Stomach (tissue), 9 donors: ENCODE results near the gene AGBL4. TPM values are rescaled to one million over a fixed set of nuclear protein-coding genes. Genes with fewer than 3 reads are reported as not detected.

ENCODE experiments used
- DNase-seq, 2 donors: peaks; one replicate each; pipeline versions ENCODE4 v3.0.0 to v3.0.0-alpha.2; 2013 to 2019
- H3K27ac ChIP-seq, 5 donors: fragments of 200-600 bp in 4 of 5; sonication (generic) in 4 of 5; one replicate each; pipeline ENCODE4 v1.5.1; 2013 to 2019; ENCODE audit warnings: mild to moderate bottlenecking in 1 of 5, moderate library complexity in 1 of 5
- H3K27me3 ChIP-seq, 3 donors: fragments of 200-600 bp; sonication (generic); one replicate each; pipeline ENCODE4 v1.5.1; 2017 to 2019; ENCODE audit warnings: mixed run types in 1 of 3
- H3K36me3 ChIP-seq, 4 donors: fragments of 200-600 bp; sonication (generic); 1 replicate in 3 of 4; 2 replicates in 1 of 4; pipeline ENCODE4 v1.5.1; 2016 to 2019
- H3K4me1 ChIP-seq, 4 donors: fragments of 200-600 bp; sonication (generic); one replicate each; pipeline ENCODE4 v1.5.1; 2016 to 2019
- H3K4me3 ChIP-seq, 4 donors: fragments of 200-600 bp; sonication (generic) in 3 of 4; one replicate each; pipeline ENCODE4 v1.5.1; 2016 to 2019; ENCODE audit warnings: mild to moderate bottlenecking in 1 of 4
- H3K9me3 ChIP-seq, 4 donors: fragments of 200-600 bp; sonication (generic); one replicate each; pipeline ENCODE4 v1.5.1; 2016 to 2019
- EP300 ChIP-seq: sonication (generic); formaldehyde crosslinking; IDR thresholded peaks from one replicate; pipeline ENCODE4 v1.6.1; 2017; ENCODE audit warnings: antibody characterized with exemption
- POLR2A ChIP-seq, 4 donors: fragments of 450-650 bp; IDR thresholded peaks; one replicate each; pipeline ENCODE4 v1.6.1; 2016; ENCODE audit warnings: antibody characterized with exemption in 4 of 4, control low read depth in 2 of 4, mild to moderate bottlenecking in 1 of 4, moderate library complexity in 1 of 4
- POLR2AphosphoS5 ChIP-seq, 3 donors: sonication (generic); formaldehyde crosslinking; IDR thresholded peaks; one replicate each; pipeline ENCODE4 v1.6.1; 2016; ENCODE audit warnings: antibody characterized with exemption in 3 of 3
- WGBS, 5 donors: extraction: QIAGEN DNeasy Blood & Tissue Kit in 3 of 5; methylation state at CpG; one replicate each; pipeline versions ENCODE4 v1.1.5 to v1.1.7; 2013 to 2018; 5-methylcytosine and 5-hydroxymethylcytosine counted together
- intact Hi-C: fragments of 100-400 bp; cut with DNase I; formaldehyde crosslinking; loops from one replicate; pipeline ENCODE4 v1.15.1; 2023; ENCODE audit warnings: low total_unique reads
- polyA plus RNA-seq, 3 donors: library from polyadenylated mRNA; stranded (reverse); fragments of 200-250 nt; gene quantifications; one replicate each; pipeline ENCODE4 v1.2.3, GENCODE V29; 2013
- total RNA-seq, 5 donors: library from RNA; depleted of rRNA; stranded (reverse); fragments of >200 nt; gene quantifications; one replicate each; pipeline versions ENCODE4 v1.1.0 to v1.2.3, GENCODE V29; 2014 to 2016
- TF ChIP-seq, protein P1 (sequence below), 7 experiments: fragments of 450-650 bp in 4 of 7; fragments of 200-600 bp in 3 of 7; sonication (generic) in 3 of 7; IDR thresholded peaks; one replicate each; pipeline ENCODE4 v1.5.1; 2016 to 2019; ENCODE audit warnings: antibody characterized with exemption in 7 of 7, control low read depth in 2 of 7, mild to moderate bottlenecking in 1 of 7
- donor health status: healthy with polysubstance abuse.
- donor health status: Bipolar disorder and iron deficiency.
- donor health status: healthy.

Gene AGBL4
- total and polyA plus RNA-seq, 8 donors = 0.92 TPM; not detected in 7

GRCh38 chr1:48718705-48719104 is 1305.0 kb downstream of the AGBL4 start:
- no peak overlapping the region for H3K27ac ChIP-seq
- intact Hi-C loops = no loop called here
- peak in 1 of 2 donors; percentile 67 for DNase-seq
- TF ChIP-seq EP300 = no peak
- TF ChIP-seq POLR2AphosphoS5 (IDR thresholded peaks at IDR 0.05) = no peak
- TF ChIP-seq, protein P1, sequence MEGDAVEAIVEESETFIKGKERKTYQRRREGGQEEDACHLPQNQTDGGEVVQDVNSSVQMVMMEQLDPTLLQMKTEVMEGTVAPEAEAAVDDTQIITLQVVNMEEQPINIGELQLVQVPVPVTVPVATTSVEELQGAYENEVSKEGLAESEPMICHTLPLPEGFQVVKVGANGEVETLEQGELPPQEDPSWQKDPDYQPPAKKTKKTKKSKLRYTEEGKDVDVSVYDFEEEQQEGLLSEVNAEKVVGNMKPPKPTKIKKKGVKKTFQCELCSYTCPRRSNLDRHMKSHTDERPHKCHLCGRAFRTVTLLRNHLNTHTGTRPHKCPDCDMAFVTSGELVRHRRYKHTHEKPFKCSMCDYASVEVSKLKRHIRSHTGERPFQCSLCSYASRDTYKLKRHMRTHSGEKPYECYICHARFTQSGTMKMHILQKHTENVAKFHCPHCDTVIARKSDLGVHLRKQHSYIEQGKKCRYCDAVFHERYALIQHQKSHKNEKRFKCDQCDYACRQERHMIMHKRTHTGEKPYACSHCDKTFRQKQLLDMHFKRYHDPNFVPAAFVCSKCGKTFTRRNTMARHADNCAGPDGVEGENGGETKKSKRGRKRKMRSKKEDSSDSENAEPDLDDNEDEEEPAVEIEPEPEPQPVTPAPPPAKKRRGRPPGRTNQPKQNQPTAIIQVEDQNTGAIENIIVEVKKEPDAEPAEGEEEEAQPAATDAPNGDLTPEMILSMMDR (IDR thresholded peaks at IDR 0.05) = no peak
- no peak for TF ChIP-seq POLR2A (IDR thresholded peaks at IDR 0.05)
- H3K9me3 ChIP-seq = no peaks in the 10 kb centered on the region
- no peaks in the 10 kb centered on the region for H3K4me1 ChIP-seq
- WGBS, 5 donors = 34 to 67% (median 54%) methylated on average over 4 of the region's 4 CpGs
- H3K36me3 ChIP-seq = no peaks in the 10 kb centered on the region
- no peak overlapping the region for H3K4me3 ChIP-seq
- H3K27me3 ChIP-seq = no peaks in the 10 kb centered on the region

GRCh38 chr1:48718116-48718630 is 1305.6 kb downstream of the AGBL4 start:
- Histone ChIP-seq H3K27ac (no peak overlapping the region), H3K4me3 (no peak overlapping the region), H3K4me1 (no peaks in the 10 kb centered on the region), H3K36me3 (no peaks in the 10 kb centered on the region), H3K9me3 (no peaks in the 10 kb centered on the region), H3K27me3 (no peaks in the 10 kb centered on the region)
- DNase-seq = peak in 1 of 2 donors; percentile 15
- intact Hi-C loops = no loop called here
- TF ChIP-seq EP300 (no peak), POLR2AphosphoS5 (IDR thresholded peaks at IDR 0.05) (no peak), POLR2A (IDR thresholded peaks at IDR 0.05) (no peak)
- TF ChIP-seq, protein P1 (IDR thresholded peaks at IDR 0.05) = no peak

GRCh38 chr1:48717082-48717481 is 1306.7 kb downstream of the AGBL4 start:
- Histone ChIP-seq H3K27me3 (no peaks in the 10 kb centered on the region), H3K4me3 (no peak overlapping the region), H3K36me3 (no peaks in the 10 kb centered on the region), H3K9me3 (no peaks in the 10 kb centered on the region), H3K27ac (no peak overlapping the region), H3K4me1 (no peaks in the 10 kb centered on the region)
- TF ChIP-seq POLR2AphosphoS5 (IDR thresholded peaks at IDR 0.05) = no peak
- TF ChIP-seq EP300 = no peak
- no peak for TF ChIP-seq POLR2A (IDR thresholded peaks at IDR 0.05)
- TF ChIP-seq, protein P1 (IDR thresholded peaks at IDR 0.05) = no peak
- intact Hi-C loops = no loop called here
- WGBS, 5 donors = 85 to 96% (median 94%) methylated on average over 1 of the region's 1 CpG
- DNase-seq = no peak

DNA sequence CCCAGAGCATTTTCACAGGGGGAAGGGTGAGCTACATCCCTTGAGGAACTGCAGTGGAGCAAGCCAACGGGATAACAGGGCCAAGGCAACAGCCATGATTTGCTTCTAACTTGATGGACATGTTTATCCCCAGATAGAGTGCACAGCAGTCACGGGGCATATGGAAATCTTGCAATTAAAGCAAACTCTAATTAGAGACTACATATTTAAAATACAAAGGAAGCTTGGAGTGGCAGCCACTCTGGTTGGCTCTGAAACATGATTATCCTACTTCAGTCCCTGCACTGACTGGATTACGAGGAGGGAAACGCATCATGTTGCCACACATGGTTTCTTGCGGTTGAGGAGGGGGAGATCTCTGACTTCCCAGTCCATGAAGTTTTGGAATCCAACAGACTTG is 1307.8 kb downstream of the AGBL4 start:
- TF ChIP-seq, protein P1 (IDR thresholded peaks at IDR 0.05) = no peak
- TF ChIP-seq POLR2AphosphoS5 (IDR thresholded peaks at IDR 0.05) (no peak), POLR2A (IDR thresholded peaks at IDR 0.05) (no peak), EP300 (no peak)
- 87 to 89% (median 89%) methylated on average over 5 of the region's 5 CpGs for WGBS, 5 donors
- Histone ChIP-seq H3K36me3 (no peaks in the 10 kb centered on the region), H3K27me3 (no peaks in the 10 kb centered on the region), H3K9me3 (no peaks in the 10 kb centered on the region), H3K4me1 (no peaks in the 10 kb centered on the region), H3K4me3 (no peak overlapping the region), H3K27ac (no peak overlapping the region)
- no peak for DNase-seq
- intact Hi-C loops = no loop called here
